Measurements from ENCODE around the gene WDR33. TPM values are rescaled to one million over a fixed set of nuclear protein-coding genes. Genes with fewer than 3 reads are reported as not detected.

WDR33 gene
- total RNA-seq, 1 experiment from 2014 or later: 46.7 TPM

GRCh38 chr2:127664065-127664894 is 146.7 kb downstream of the WDR33 start:
- intact Hi-C loops (cut with micrococcal nuclease): no loop called here
- TF ChIP-seq CTCF (IDR thresholded peaks at IDR 0.05; ENCODE audit: unreplicated experiment): no peak
- Mint-ChIP-seq H3K27me3 (ENCODE audit: insufficient read depth, unreplicated experiment) (peaks cover 41% of the 10 kb centered on the region), H3K4me3 (ENCODE audit: unreplicated experiment) (no peak overlapping the region), H3K36me3 (ENCODE audit: insufficient read depth, unreplicated experiment) (no peaks in the 10 kb centered on the region), H3K27ac (ENCODE audit: low read depth, unreplicated experiment) (no peak overlapping the region), H3K4me1 (ENCODE audit: insufficient read depth, unreplicated experiment) (no peaks in the 10 kb centered on the region), H3K9me3 (ENCODE audit: unreplicated experiment) (no peaks in the 10 kb centered on the region)
- POLR2A ChIA-PET: interaction anchor here (0.6 kb wide), 1 partner anchor 473 kb away, joined by 3 read pairs; no protein-coding TSS in a partner anchor
- BruUV-seq (replicated peaks): no TSS peak
- CTCF ChIA-PET: no interaction called here
- DNase-seq (ENCODE audit: unreplicated experiment): no peak

GRCh38 chr2:127663566-127664064 is 147.4 kb downstream of the WDR33 start:
- Mint-ChIP-seq H3K27me3 (ENCODE audit: insufficient read depth, unreplicated experiment) (peaks cover 34% of the 10 kb centered on the region), H3K27ac (ENCODE audit: low read depth, unreplicated experiment) (no peak overlapping the region), H3K9me3 (ENCODE audit: unreplicated experiment) (no peaks in the 10 kb centered on the region), H3K36me3 (ENCODE audit: insufficient read depth, unreplicated experiment) (no peaks in the 10 kb centered on the region), H3K4me3 (ENCODE audit: unreplicated experiment) (no peak overlapping the region), H3K4me1 (ENCODE audit: insufficient read depth, unreplicated experiment) (no peaks in the 10 kb centered on the region)
- intact Hi-C loops (cut with micrococcal nuclease): no loop called here
- no peak for DNase-seq (ENCODE audit: unreplicated experiment)
- no peak for TF ChIP-seq CTCF (IDR thresholded peaks at IDR 0.05; ENCODE audit: unreplicated experiment)
- POLR2A ChIA-PET: no interaction called here
- CTCF ChIA-PET: interaction anchor here (0.7 kb wide), 1 partner anchor 37 kb away, joined by 3 read pairs; no protein-coding TSS in a partner anchor
- no TSS peak for BruUV-seq (replicated peaks)

GRCh38 chr2:127662937-127663565 is 147.9 kb downstream of the WDR33 start:
- BruUV-seq (replicated peaks): no TSS peak
- ChIA-PET POLR2A (no interaction called here), CTCF (interaction anchor here (0.7 to 1.8 kb wide), 2 partner anchors 13 to 37 kb away, joined by 3 to 4 read pairs; no protein-coding TSS in a partner anchor)
- no peak overlapping the region for H3K27ac Mint-ChIP-seq (ENCODE audit: low read depth, unreplicated experiment)
- no peak for DNase-seq (ENCODE audit: unreplicated experiment)
- no peak for TF ChIP-seq CTCF (IDR thresholded peaks at IDR 0.05; ENCODE audit: unreplicated experiment)
- peaks cover 33% of the 10 kb centered on the region for H3K27me3 Mint-ChIP-seq (ENCODE audit: insufficient read depth, unreplicated experiment)
- H3K36me3 Mint-ChIP-seq (ENCODE audit: insufficient read depth, unreplicated experiment): no peaks in the 10 kb centered on the region
- no peaks in the 10 kb centered on the region for H3K9me3 Mint-ChIP-seq (ENCODE audit: unreplicated experiment)
- no peak overlapping the region for H3K4me3 Mint-ChIP-seq (ENCODE audit: unreplicated experiment)
- no peaks in the 10 kb centered on the region for H3K4me1 Mint-ChIP-seq (ENCODE audit: insufficient read depth, unreplicated experiment)
- intact Hi-C loops (cut with micrococcal nuclease): no loop called here

GRCh38 chr2:127661949-127662510 is 148.9 kb downstream of the WDR33 start:
- no peak for TF ChIP-seq CTCF (IDR thresholded peaks at IDR 0.05; ENCODE audit: unreplicated experiment)
- CTCF ChIA-PET: interaction anchor here (1.8 kb wide), 1 partner anchor 12 kb away, joined by 4 read pairs; no protein-coding TSS in a partner anchor
- no peaks in the 10 kb centered on the region for H3K9me3 Mint-ChIP-seq (ENCODE audit: unreplicated experiment)
- H3K27me3 Mint-ChIP-seq (ENCODE audit: insufficient read depth, unreplicated experiment): peaks cover 23% of the 10 kb centered on the region
- no peak for DNase-seq (ENCODE audit: unreplicated experiment)
- no peak overlapping the region for H3K4me3 Mint-ChIP-seq (ENCODE audit: unreplicated experiment)
- H3K36me3 Mint-ChIP-seq (ENCODE audit: insufficient read depth, unreplicated experiment): no peaks in the 10 kb centered on the region
- no TSS peak for BruUV-seq (replicated peaks)
- no peak overlapping the region for H3K27ac Mint-ChIP-seq (ENCODE audit: low read depth, unreplicated experiment)
- no peaks in the 10 kb centered on the region for H3K4me1 Mint-ChIP-seq (ENCODE audit: insufficient read depth, unreplicated experiment)
- intact Hi-C loops (cut with micrococcal nuclease): no loop called here
- POLR2A ChIA-PET: no interaction called here

Data from MCF 10A (cell line).